ENCODE results near the gene HHIPL1. TPM values are rescaled to one million over a fixed set of nuclear protein-coding genes. Genes with fewer than 3 reads are reported as not detected.

The HHIPL1 gene
- total RNA-seq, 2 donors from 2014 or later, result under 0.01 to 0.26 TPM

GRCh38 chr14:99644035-99644587 is 818 bp upstream of the HHIPL1 start:
- H3K4me3 ChIP-seq, result no peak overlapping the region
- H3K27ac ChIP-seq, result no peak overlapping the region
- no peak for ATAC-seq

GRCh38 chr14:99645545-99646505 is 896 bp downstream of the HHIPL1 start:
- Histone ChIP-seq H3K36me3 (replicated peaks in 1 of 2; ENCODE audit: insufficient read depth in 1 of 2, low read depth in 2 of 2) (no peaks in the 10 kb centered on the region), H3K9me3 (no peaks in the 10 kb centered on the region), H3K27ac (no peak overlapping the region), H3K27me3 (peaks cover 0 to 7% of the 10 kb centered on the region in 2 donors), H3K4me3 (no peak overlapping the region), H3K4me1 (peaks cover 10% of the 10 kb centered on the region)
- DNase-seq, result no peak
- WGBS, 2 donors, result 45 to 74% methylated on average over 6 to 32 of the region's 32 CpGs
- ATAC-seq, result peak; percentile 11
- intact Hi-C loops (cut with DNase I), result no loop called here
- TF ChIP-seq POLR2A (IDR thresholded peaks at IDR 0.05), result no peak
- TF ChIP-seq CTCF (IDR thresholded peaks at IDR 0.05), result no peak

More at GRCh38 chr14:99644035-99644587, 818 bp upstream of the HHIPL1 start:
- Histone ChIP-seq H3K36me3 (replicated peaks in 1 of 2; ENCODE audit: insufficient read depth in 1 of 2, low read depth in 2 of 2) (no peaks in the 10 kb centered on the region), H3K4me1 (peaks cover 10% of the 10 kb centered on the region), H3K27me3 (peaks cover 0 to 7% of the 10 kb centered on the region in 2 donors), H3K9me3 (no peaks in the 10 kb centered on the region)
- WGBS, 2 donors, result 89 to 92% methylated on average over 11 of the region's 11 CpGs
- no peak for DNase-seq
- no peak for TF ChIP-seq POLR2A (IDR thresholded peaks at IDR 0.05)
- TF ChIP-seq CTCF (IDR thresholded peaks at IDR 0.05), result no peak
- intact Hi-C loops (cut with DNase I), result no loop called here

GRCh38 chr14:99647411-99647810 is 2.5 kb downstream of the HHIPL1 start:
- 71 to 100% methylated on average over 1 to 7 of the region's 7 CpGs for WGBS, 2 donors
- DNase-seq (no peak), ATAC-seq (no peak)
- Histone ChIP-seq H3K4me3 (no peak overlapping the region), H3K9me3 (no peaks in the 10 kb centered on the region), H3K27ac (no peak overlapping the region), H3K27me3 (peaks cover 0 to 7% of the 10 kb centered on the region in 2 donors), H3K36me3 (replicated peaks in 1 of 2; ENCODE audit: insufficient read depth in 1 of 2, low read depth in 2 of 2) (no peaks in the 10 kb centered on the region), H3K4me1 (peaks cover 10% of the 10 kb centered on the region)
- intact Hi-C loops (cut with DNase I), result no loop called here
- TF ChIP-seq CTCF (IDR thresholded peaks at IDR 0.05) (no peak), POLR2A (IDR thresholded peaks at IDR 0.05) (no peak)

- ATAC-seq (no peak), DNase-seq (no peak)
- TF ChIP-seq POLR2A (IDR thresholded peaks at IDR 0.05), result no peak
- no peak for TF ChIP-seq CTCF (IDR thresholded peaks at IDR 0.05)
- intact Hi-C loops (cut with DNase I), result no loop called here
- 85% methylated on average over 8 of the region's 8 CpGs for WGBS, 2 donors
- H3K4me1 ChIP-seq, result peaks cover 10% of the 10 kb centered on the region
- H3K4me3 ChIP-seq, result no peak overlapping the region
- H3K27ac ChIP-seq, result no peak overlapping the region
- H3K9me3 ChIP-seq, result no peaks in the 10 kb centered on the region
- no peaks in the 10 kb centered on the region for H3K36me3 ChIP-seq (replicated peaks in 1 of 2; ENCODE audit: insufficient read depth in 1 of 2, low read depth in 2 of 2)
- peaks cover 0 to 7% of the 10 kb centered on the region in 2 donors for H3K27me3 ChIP-seq
Observed at GRCh38 chr14:99648027-99648784, 3.3 kb downstream of the HHIPL1 start.
